Mesodermal cell (in vitro differentiated cells): Measurements from ENCODE around the gene DDX28.
"Not testable (repeated sequence)": the region's sequence is repeated elsewhere in the genome, so short reads cannot be mapped to it uniquely, and the experiment has no call there.

Experiments
- H3K27ac ChIP-seq: 2 replicates; pipeline ENCODE4 v1.7.0; 2013; ENCODE audit warnings: mild to moderate bottlenecking, low read depth, low read length, moderate library complexity; ENCODE audit not compliant: severe bottlenecking
- H3K36me3 ChIP-seq: 2 replicates; pipeline ENCODE4 v1.7.1; 2013; ENCODE audit warnings: mild to moderate bottlenecking, low read length, moderate library complexity; ENCODE audit not compliant: control insufficient read depth, insufficient read depth
- H3K4me1 ChIP-seq: one replicate; pipeline ENCODE4 v1.7.1; 2013; ENCODE audit warnings: mild to moderate bottlenecking, low read length; ENCODE audit not compliant: insufficient read depth, control insufficient read depth, poor library complexity, severe bottlenecking
- H3K4me3 ChIP-seq: 2 replicates; pipeline ENCODE4 v1.7.0; 2013; ENCODE audit warnings: low read length, control low read depth, mild to moderate bottlenecking; ENCODE audit not compliant: insufficient read depth, poor library complexity, severe bottlenecking; ENCODE audit errors: extremely low read depth
- H3K9me3 ChIP-seq: 2 replicates; pipeline ENCODE4 v1.7.1; 2013; ENCODE audit warnings: mild to moderate bottlenecking, low read length, moderate library complexity; ENCODE audit not compliant: control insufficient read depth
- WGBS, 2 experiments: methylation state at CpG; one replicate each; pipeline ENCODE4 v1.1.5; 2013; ENCODE audit warnings: missing lambda C conversion rate in 2 of 2; ENCODE audit not compliant: insufficient coverage in 2 of 2; 5-methylcytosine and 5-hydroxymethylcytosine counted together

DDX28 gene

GRCh38 chr16:68009872-68010271, 13.2 kb downstream of the DDX28 start:
- H3K4me1 ChIP-seq, H3K27ac ChIP-seq, H3K4me3 ChIP-seq, H3K9me3 ChIP-seq, H3K36me3 ChIP-seq: not testable (repeated sequence)
- 96% methylated on average over 3 of the region's 4 CpGs; no CpG with 5 or more reads in 1 of the 2 experiments for WGBS, 2 experiments

GRCh38 chr16:68009157-68009735, 13.8 kb downstream of the DDX28 start:
- Histone ChIP-seq H3K27ac (no peak overlapping the region), H3K9me3 (no peaks in the 10 kb centered on the region), H3K36me3 (no peaks in the 10 kb centered on the region), H3K4me1 (no peaks in the 10 kb centered on the region), H3K4me3 (no peak overlapping the region)
- 70 to 72% methylated on average over 7 to 8 of the region's 9 CpGs for WGBS, 2 experiments

GRCh38 chr16:68005786-68006286, 17.2 kb downstream of the DDX28 start:
- WGBS, 2 experiments = 62 to 83% methylated on average over 3 to 5 of the region's 6 CpGs
- H3K9me3 ChIP-seq = no peaks in the 10 kb centered on the region
- H3K4me1 ChIP-seq = peaks cover under 1% of the 10 kb centered on the region
- H3K36me3 ChIP-seq = no peaks in the 10 kb centered on the region
- H3K27ac ChIP-seq = no peak overlapping the region
- H3K4me3 ChIP-seq = no peak overlapping the region

- H3K9me3 ChIP-seq = no peaks in the 10 kb centered on the region
- H3K36me3 ChIP-seq = no peaks in the 10 kb centered on the region
- peaks cover 6% of the 10 kb centered on the region for H3K4me1 ChIP-seq
- WGBS, 2 experiments = 86 to 92% methylated on average over 3 to 9 of the region's 9 CpGs
- no peak overlapping the region for H3K27ac ChIP-seq
- H3K4me3 ChIP-seq = no peak overlapping the region
Measured at GRCh38 chr16:68005211-68005610, 17.8 kb downstream of the DDX28 start.

GRCh38 chr16:68003031-68003430, 20.0 kb downstream of the DDX28 start:
- Histone ChIP-seq H3K27ac (no peak overlapping the region), H3K4me3 (no peak overlapping the region), H3K9me3 (no peaks in the 10 kb centered on the region), H3K4me1 (peaks cover 8% of the 10 kb centered on the region), H3K36me3 (no peaks in the 10 kb centered on the region)
- WGBS, 2 experiments = 80 to 92% methylated on average over 1 to 3 of the region's 4 CpGs

- WGBS, 2 experiments = 94 to 100% methylated on average over 1 to 2 of the region's 3 CpGs
- Histone ChIP-seq H3K4me1 (peaks cover 8% of the 10 kb centered on the region), H3K27ac (no peak overlapping the region), H3K36me3 (no peaks in the 10 kb centered on the region), H3K4me3 (no peak overlapping the region), H3K9me3 (no peaks in the 10 kb centered on the region)
Measured at GRCh38 chr16:68000450-68000849, 22.6 kb downstream of the DDX28 start.

- Histone ChIP-seq H3K4me1 (peaks cover 8% of the 10 kb centered on the region), H3K36me3 (no peaks in the 10 kb centered on the region), H3K4me3 (no peak overlapping the region), H3K27ac (no peak overlapping the region), H3K9me3 (no peaks in the 10 kb centered on the region)
- 96 to 100% methylated on average over 2 of the region's 2 CpGs for WGBS, 2 experiments
Measured at GRCh38 chr16:67999985-68000384, 23.0 kb downstream of the DDX28 start.

- H3K36me3 ChIP-seq, H3K4me1 ChIP-seq, H3K9me3 ChIP-seq, H3K27ac ChIP-seq, H3K4me3 ChIP-seq: not testable (repeated sequence)
- WGBS, 2 experiments = 92 to 97% methylated on average over 3 to 12 of the region's 18 CpGs
Measured at GRCh38 chr16:67998779-67999688, 24.0 kb downstream of the DDX28 start, which contains the start of gene DPEP2. TSS of gene DPEP2 (minus strand) at chr16:67999484. CDS start at chr16:67993212, 6,272 bp downstream.

GRCh38 chr16:67998231-67998778, 24.7 kb downstream of the DDX28 start:
- WGBS, 2 experiments = 98% methylated on average over 26 to 29 of the region's 36 CpGs
- H3K9me3 ChIP-seq, H3K4me1 ChIP-seq, H3K36me3 ChIP-seq, H3K4me3 ChIP-seq, H3K27ac ChIP-seq: not testable (repeated sequence)

- H3K27ac ChIP-seq = no peak overlapping the region
- no peaks in the 10 kb centered on the region for H3K36me3 ChIP-seq
- WGBS, 2 experiments = 92 to 100% methylated on average over 4 of the region's 5 CpGs
- no peak overlapping the region for H3K4me3 ChIP-seq
- H3K9me3 ChIP-seq = no peaks in the 10 kb centered on the region
- H3K4me1 ChIP-seq = peaks cover 8% of the 10 kb centered on the region
Measured at GRCh38 chr16:67996666-67997065, 26.4 kb downstream of the DDX28 start.
